Measurements from ENCODE around the gene HAUS6. TPM values are rescaled to one million over a fixed set of nuclear protein-coding genes. Genes with fewer than 3 reads are reported as not detected.

HAUS6 gene
- total RNA-seq, 2 donors from 2014 or later: 26.3 to 45.4 TPM

DNA sequence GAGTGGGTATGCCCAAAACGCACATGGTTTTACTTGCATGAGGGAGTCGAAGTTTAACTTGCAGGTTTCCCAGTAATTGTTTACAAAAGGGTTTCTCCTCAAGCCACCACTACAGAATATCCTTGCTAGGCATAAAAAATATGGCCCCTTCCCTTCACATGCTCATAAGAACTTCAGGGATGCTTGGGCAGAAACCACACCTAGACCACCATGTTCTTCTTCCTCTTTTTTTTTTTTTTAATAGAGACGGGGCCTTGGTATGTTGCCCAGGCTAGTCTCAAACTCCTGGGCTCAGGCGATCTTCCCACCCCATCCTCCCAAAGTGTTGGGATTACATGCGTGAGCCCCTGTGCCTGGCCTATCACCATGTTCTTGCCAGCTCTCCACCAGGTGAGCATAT lies 43.2 kb upstream of the HAUS6 start:
- DNase-seq: no peak
- H3K4me3 ChIP-seq (ENCODE audit: low read length): no peak overlapping the region
- H3K27ac ChIP-seq (ENCODE audit: low read depth, low read length): no peak overlapping the region
- no peaks in the 10 kb centered on the region for H3K27me3 ChIP-seq (ENCODE audit: control insufficient read depth, insufficient read depth, low read length, poor library complexity, severe bottlenecking)
- H3K36me3 ChIP-seq (ENCODE audit: control insufficient read depth, insufficient read depth, low read length): no peaks in the 10 kb centered on the region
- H3K27me3 Mint-ChIP-seq (ENCODE audit: insufficient read depth): no peaks in the 10 kb centered on the region
- H3K4me3 Mint-ChIP-seq: no peak overlapping the region
- peaks cover 5% of the 10 kb centered on the region for H3K4me1 Mint-ChIP-seq
- H3K9me3 Mint-ChIP-seq: no peaks in the 10 kb centered on the region
- no peaks in the 10 kb centered on the region for H3K4me1 ChIP-seq (ENCODE audit: control insufficient read depth, insufficient read depth, low read length)
- no peaks in the 10 kb centered on the region for H3K36me3 Mint-ChIP-seq (ENCODE audit: low read depth)
- TF ChIP-seq, protein P1, sequence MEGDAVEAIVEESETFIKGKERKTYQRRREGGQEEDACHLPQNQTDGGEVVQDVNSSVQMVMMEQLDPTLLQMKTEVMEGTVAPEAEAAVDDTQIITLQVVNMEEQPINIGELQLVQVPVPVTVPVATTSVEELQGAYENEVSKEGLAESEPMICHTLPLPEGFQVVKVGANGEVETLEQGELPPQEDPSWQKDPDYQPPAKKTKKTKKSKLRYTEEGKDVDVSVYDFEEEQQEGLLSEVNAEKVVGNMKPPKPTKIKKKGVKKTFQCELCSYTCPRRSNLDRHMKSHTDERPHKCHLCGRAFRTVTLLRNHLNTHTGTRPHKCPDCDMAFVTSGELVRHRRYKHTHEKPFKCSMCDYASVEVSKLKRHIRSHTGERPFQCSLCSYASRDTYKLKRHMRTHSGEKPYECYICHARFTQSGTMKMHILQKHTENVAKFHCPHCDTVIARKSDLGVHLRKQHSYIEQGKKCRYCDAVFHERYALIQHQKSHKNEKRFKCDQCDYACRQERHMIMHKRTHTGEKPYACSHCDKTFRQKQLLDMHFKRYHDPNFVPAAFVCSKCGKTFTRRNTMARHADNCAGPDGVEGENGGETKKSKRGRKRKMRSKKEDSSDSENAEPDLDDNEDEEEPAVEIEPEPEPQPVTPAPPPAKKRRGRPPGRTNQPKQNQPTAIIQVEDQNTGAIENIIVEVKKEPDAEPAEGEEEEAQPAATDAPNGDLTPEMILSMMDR (conservative IDR thresholded peaks at IDR 0.05): no peak
- 80 to 94% methylated on average over 2 to 5 of the region's 5 CpGs for WGBS, 2 experiments (ENCODE audit: insufficient coverage in 1 of 2, insufficient read length in 1 of 2)
- no peak overlapping the region for H3K9ac ChIP-seq (ENCODE audit: extremely low read depth, low read length, poor library complexity, severe bottlenecking)
- no peak overlapping the region for H3K27ac Mint-ChIP-seq
- no peaks in the 10 kb centered on the region for H3K9me3 ChIP-seq (ENCODE audit: control insufficient read depth, low read length)

DNA sequence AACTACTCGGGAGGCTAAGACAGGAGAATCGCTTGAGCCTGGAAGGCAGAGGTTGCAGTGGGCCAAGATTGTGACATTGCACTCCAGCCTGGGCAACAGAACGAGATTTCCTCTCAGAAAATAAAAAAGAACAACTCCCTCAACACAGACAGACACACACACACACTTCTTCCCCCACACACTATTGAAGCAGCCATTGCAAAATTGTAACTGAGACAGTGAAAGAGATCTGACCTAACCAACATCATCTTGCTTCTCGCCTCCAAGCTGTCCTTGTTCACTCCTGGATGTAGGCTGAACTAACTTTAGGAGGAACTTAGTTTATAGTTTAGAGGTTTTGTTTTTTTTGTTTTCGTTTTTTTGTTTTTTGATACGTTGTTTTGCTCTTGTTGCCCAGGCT lies 37.6 kb upstream of the HAUS6 start:
- Mint-ChIP-seq H3K4me1 (peaks cover 16% of the 10 kb centered on the region), H3K4me3 (no peak overlapping the region), H3K9me3 (no peaks in the 10 kb centered on the region), H3K27ac (no peak overlapping the region), H3K36me3 (ENCODE audit: low read depth) (no peaks in the 10 kb centered on the region), H3K27me3 (ENCODE audit: insufficient read depth) (no peaks in the 10 kb centered on the region)
- no peaks in the 10 kb centered on the region for H3K36me3 ChIP-seq (ENCODE audit: control insufficient read depth, insufficient read depth, low read length)
- H3K27ac ChIP-seq (ENCODE audit: low read depth, low read length): no peak overlapping the region
- no peak overlapping the region for H3K9ac ChIP-seq (ENCODE audit: extremely low read depth, low read length, poor library complexity, severe bottlenecking)
- no peaks in the 10 kb centered on the region for H3K27me3 ChIP-seq (ENCODE audit: control insufficient read depth, insufficient read depth, low read length, poor library complexity, severe bottlenecking)
- H3K4me1 ChIP-seq (ENCODE audit: control insufficient read depth, insufficient read depth, low read length): no peaks in the 10 kb centered on the region
- H3K4me3 ChIP-seq (ENCODE audit: low read length): no peak overlapping the region
- DNase-seq: no peak
- TF ChIP-seq, protein P1 (conservative IDR thresholded peaks at IDR 0.05): no peak
- 94 to 97% methylated on average over 5 to 6 of the region's 6 CpGs for whole genome bisulfite sequencing, 2 experiments (ENCODE audit: insufficient coverage in 1 of 2, insufficient read length in 1 of 2)
- H3K9me3 ChIP-seq (ENCODE audit: control insufficient read depth, low read length): no peaks in the 10 kb centered on the region

DNA sequence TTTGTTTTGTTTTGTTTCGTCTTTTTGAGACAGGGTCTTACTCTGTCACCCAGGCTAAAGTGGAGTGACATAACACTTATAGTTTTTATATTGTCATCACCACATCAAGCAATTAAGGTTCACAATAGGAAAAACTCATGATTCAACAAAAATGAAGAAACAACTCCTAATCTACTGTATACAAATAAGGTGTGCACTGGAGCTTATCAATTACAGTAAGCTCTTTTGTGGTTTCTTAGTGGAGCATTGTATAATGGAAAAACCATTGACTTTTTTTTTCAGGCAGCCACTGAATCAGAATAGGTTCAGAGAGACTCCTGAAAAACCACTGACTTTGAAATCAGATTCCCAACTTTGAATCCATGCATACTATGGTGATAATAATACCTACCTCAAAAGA lies 35.4 kb upstream of the HAUS6 start:
- no peaks in the 10 kb centered on the region for H3K4me1 ChIP-seq (ENCODE audit: control insufficient read depth, insufficient read depth, low read length)
- no peaks in the 10 kb centered on the region for H3K36me3 Mint-ChIP-seq (ENCODE audit: low read depth)
- 94% methylated on average over 1 of the region's 1 CpG; no CpG with 5 or more reads in 1 of the 2 experiments for WGBS, 2 experiments (ENCODE audit: insufficient coverage in 1 of 2, insufficient read length in 1 of 2)
- H3K4me3 ChIP-seq (ENCODE audit: low read length): no peak overlapping the region
- H3K9ac ChIP-seq (ENCODE audit: extremely low read depth, low read length, poor library complexity, severe bottlenecking): no peak overlapping the region
- peaks cover 16% of the 10 kb centered on the region for H3K4me1 Mint-ChIP-seq
- no peak for DNase-seq
- no peak overlapping the region for H3K27ac Mint-ChIP-seq
- no peaks in the 10 kb centered on the region for H3K9me3 Mint-ChIP-seq
- H3K27me3 ChIP-seq (ENCODE audit: control insufficient read depth, insufficient read depth, low read length, poor library complexity, severe bottlenecking): no peaks in the 10 kb centered on the region
- H3K27ac ChIP-seq (ENCODE audit: low read depth, low read length): no peak overlapping the region
- TF ChIP-seq, protein P1 (conservative IDR thresholded peaks at IDR 0.05): no peak
- no peak overlapping the region for H3K4me3 Mint-ChIP-seq
- no peaks in the 10 kb centered on the region for H3K27me3 Mint-ChIP-seq (ENCODE audit: insufficient read depth)
- H3K9me3 ChIP-seq (ENCODE audit: control insufficient read depth, low read length): no peaks in the 10 kb centered on the region
- H3K36me3 ChIP-seq (ENCODE audit: control insufficient read depth, insufficient read depth, low read length): no peaks in the 10 kb centered on the region

Data from endodermal cell (in vitro differentiated cells).